ENCODE measurements around the gene IFNGR1. TPM values are rescaled to one million over a fixed set of nuclear protein-coding genes. Genes with fewer than 3 reads are reported as not detected.

Gene IFNGR1
- total RNA-seq, 1 donor from 2014 or later = 34.0 TPM

- H3K9me3 ChIP-seq (ENCODE audit: low read depth) = no peaks in the 10 kb centered on the region
- Mint-ChIP-seq H3K9me3 (peaks cover 5% of the 10 kb centered on the region), H3K4me1 (no peaks in the 10 kb centered on the region)
Measured at GRCh38 chr6:137241481-137242038, 22.4 kb upstream of the IFNGR1 start.

GRCh38 chr6:137240168-137240567 lies 21.0 kb upstream of the IFNGR1 start:
- H3K4me3 Mint-ChIP-seq = no peak overlapping the region
- H3K9me3 Mint-ChIP-seq = peaks cover 5% of the 10 kb centered on the region

More at GRCh38 chr6:137241481-137242038, 22.4 kb upstream of the IFNGR1 start:
- H3K4me2 ChIP-seq = no peak overlapping the region
- H3K27ac ChIP-seq = no peak overlapping the region
- H3K4me3 ChIP-seq = no peak overlapping the region
- H3K9ac ChIP-seq = no peak overlapping the region
- no peaks in the 10 kb centered on the region for H3K4me1 ChIP-seq
- Mint-ChIP-seq H3K36me3 (no peaks in the 10 kb centered on the region), H3K27me3 (ENCODE audit: insufficient read depth, low read depth) (no peaks in the 10 kb centered on the region), H3K27ac (no peak overlapping the region), H3K4me3 (no peak overlapping the region)
- no peaks in the 10 kb centered on the region for H3F3A ChIP-seq (ENCODE audit: low read depth)
- H2AFZ ChIP-seq (replicated peaks) = no peak overlapping the region
- no peak for TF ChIP-seq CTCF (IDR thresholded peaks at IDR 0.05)
- TF ChIP-seq EZH2phosphoT487 (IDR thresholded peaks at IDR 0.05) = no peak
- TF ChIP-seq EZH2 (IDR thresholded peaks at IDR 0.05) = no peak
- H3K36me3 ChIP-seq = no peaks in the 10 kb centered on the region
- H4K20me1 ChIP-seq (ENCODE audit: low read depth) = no peaks in the 10 kb centered on the region
- no peak for DNase-seq (ENCODE audit: low spot score)
- H3K27me3 ChIP-seq = no peaks in the 10 kb centered on the region
- H3K79me2 ChIP-seq (ENCODE audit: low read depth) = no peaks in the 10 kb centered on the region

GRCh38 chr6:137237413-137238170 lies 18.4 kb upstream of the IFNGR1 start:
- Histone ChIP-seq H3K27me3 (no peaks in the 10 kb centered on the region), H2AFZ (replicated peaks) (no peak overlapping the region), H3K79me2 (ENCODE audit: low read depth) (no peaks in the 10 kb centered on the region), H4K20me1 (ENCODE audit: low read depth) (no peaks in the 10 kb centered on the region), H3K9ac (no peak overlapping the region), H3K4me2 (no peak overlapping the region), H3F3A (ENCODE audit: low read depth) (no peaks in the 10 kb centered on the region), H3K4me1 (no peaks in the 10 kb centered on the region), H3K36me3 (no peaks in the 10 kb centered on the region), H3K27ac (no peak overlapping the region), H3K4me3 (no peak overlapping the region), H3K9me3 (ENCODE audit: low read depth) (no peaks in the 10 kb centered on the region)
- H3K4me1 Mint-ChIP-seq = no peaks in the 10 kb centered on the region
- H3K4me3 Mint-ChIP-seq = no peak overlapping the region
- no peak for DNase-seq (ENCODE audit: low spot score)
- no peak for TF ChIP-seq EZH2 (IDR thresholded peaks at IDR 0.05)
- TF ChIP-seq EZH2phosphoT487 (IDR thresholded peaks at IDR 0.05) = no peak
- no peak for TF ChIP-seq CTCF (IDR thresholded peaks at IDR 0.05)
- H3K27me3 Mint-ChIP-seq (ENCODE audit: insufficient read depth, low read depth) = no peaks in the 10 kb centered on the region
- H3K9me3 Mint-ChIP-seq = peaks cover 5% of the 10 kb centered on the region
- H3K36me3 Mint-ChIP-seq = no peaks in the 10 kb centered on the region
- no peak overlapping the region for H3K27ac Mint-ChIP-seq

More at GRCh38 chr6:137240168-137240567, 21.0 kb upstream of the IFNGR1 start:
- Mint-ChIP-seq H3K36me3 (no peaks in the 10 kb centered on the region), H3K27me3 (ENCODE audit: insufficient read depth, low read depth) (no peaks in the 10 kb centered on the region), H3K27ac (no peak overlapping the region), H3K4me1 (no peaks in the 10 kb centered on the region)
- no peak overlapping the region for H3K4me2 ChIP-seq
- TF ChIP-seq CTCF (IDR thresholded peaks at IDR 0.05) = no peak
- TF ChIP-seq EZH2phosphoT487 (IDR thresholded peaks at IDR 0.05) = no peak
- no peak for TF ChIP-seq EZH2 (IDR thresholded peaks at IDR 0.05)
- H3K27ac ChIP-seq = no peak overlapping the region
- no peaks in the 10 kb centered on the region for H3K79me2 ChIP-seq (ENCODE audit: low read depth)
- H3K9me3 ChIP-seq (ENCODE audit: low read depth) = no peaks in the 10 kb centered on the region
- H3F3A ChIP-seq (ENCODE audit: low read depth) = no peaks in the 10 kb centered on the region
- no peak for DNase-seq (ENCODE audit: low spot score)
- H3K27me3 ChIP-seq = no peaks in the 10 kb centered on the region
- no peak overlapping the region for H3K9ac ChIP-seq
- no peaks in the 10 kb centered on the region for H3K4me1 ChIP-seq
- no peaks in the 10 kb centered on the region for H4K20me1 ChIP-seq (ENCODE audit: low read depth)
- H3K36me3 ChIP-seq = no peaks in the 10 kb centered on the region
- H2AFZ ChIP-seq (replicated peaks) = no peak overlapping the region
- H3K4me3 ChIP-seq = no peak overlapping the region

Data from neural progenitor cell (in vitro differentiated cells).